ENCODE data around the gene FBXO7.

Gene FBXO7

GRCh38 chr22:32487461-32487860 is 12.8 kb downstream of the FBXO7 start:
- H3K4me3 ChIP-seq (ENCODE audit: low read depth, low read length): no peak overlapping the region

DNA sequence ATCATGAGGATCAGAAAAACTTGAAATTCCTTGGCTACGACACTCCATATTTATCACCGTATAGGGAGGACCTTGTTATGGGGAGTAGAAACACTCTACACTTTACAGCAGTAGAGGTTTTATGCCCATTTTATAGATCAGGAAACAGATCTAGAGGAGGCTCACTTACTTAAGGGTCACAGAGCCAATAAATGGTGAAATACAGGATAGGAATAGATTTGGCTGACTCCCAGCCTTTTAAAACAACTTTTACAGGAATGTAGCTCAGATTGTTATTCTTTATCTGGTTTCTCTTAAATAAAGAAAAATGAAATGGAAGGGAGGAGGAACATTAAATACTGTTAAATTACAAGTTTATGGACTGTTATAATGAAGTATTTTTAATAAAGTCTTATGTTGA is 14.8 kb downstream of the FBXO7 start:
- no peak overlapping the region for H3K4me3 ChIP-seq (ENCODE audit: low read depth, low read length)

DNA sequence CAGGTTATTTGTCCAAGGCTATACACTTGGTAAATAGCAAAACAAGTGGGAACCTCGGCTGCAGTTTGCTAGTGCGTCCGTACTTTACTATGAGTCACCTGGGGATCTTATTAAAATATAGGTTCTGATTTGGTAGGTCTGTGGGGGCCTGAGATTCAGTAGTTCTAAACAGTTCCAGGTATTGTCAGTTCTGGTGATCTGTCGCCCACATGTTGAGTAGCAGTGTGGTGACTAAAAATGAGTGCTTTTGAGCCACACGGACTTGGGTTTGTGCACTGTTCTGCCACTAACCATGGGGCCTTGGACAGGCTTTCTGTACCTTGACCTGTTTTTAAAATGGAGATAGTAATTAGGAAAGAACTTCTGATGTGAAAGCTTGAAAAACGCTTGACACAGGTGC is 15.7 kb downstream of the FBXO7 start:
- H3K4me3 ChIP-seq (ENCODE audit: low read depth, low read length): no peak overlapping the region

DNA sequence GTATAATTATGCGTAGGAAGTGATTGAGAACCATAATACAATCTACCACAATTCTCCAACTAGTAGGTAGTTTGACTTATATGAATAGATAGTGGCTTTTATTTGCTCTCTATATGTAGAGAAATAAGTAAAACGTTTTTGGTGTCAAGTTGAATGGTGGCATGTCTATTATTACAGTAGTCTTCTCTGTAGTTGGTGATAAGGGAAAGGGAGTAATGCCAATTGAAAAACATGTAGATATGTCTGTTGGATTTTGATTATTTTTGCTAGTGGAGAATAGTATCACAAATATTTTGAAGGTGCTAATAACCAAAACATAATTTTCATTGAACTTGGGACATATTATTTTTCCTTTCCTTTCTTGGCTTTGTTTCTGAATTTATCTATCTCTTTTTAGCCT is 17.5 kb downstream of the FBXO7 start:
- H3K4me3 ChIP-seq (ENCODE audit: low read depth, low read length): no peak overlapping the region

GRCh38 chr22:32493551-32493950 is 18.9 kb downstream of the FBXO7 start:
- H3K4me3 ChIP-seq (ENCODE audit: low read depth, low read length): no peak overlapping the region

DNA sequence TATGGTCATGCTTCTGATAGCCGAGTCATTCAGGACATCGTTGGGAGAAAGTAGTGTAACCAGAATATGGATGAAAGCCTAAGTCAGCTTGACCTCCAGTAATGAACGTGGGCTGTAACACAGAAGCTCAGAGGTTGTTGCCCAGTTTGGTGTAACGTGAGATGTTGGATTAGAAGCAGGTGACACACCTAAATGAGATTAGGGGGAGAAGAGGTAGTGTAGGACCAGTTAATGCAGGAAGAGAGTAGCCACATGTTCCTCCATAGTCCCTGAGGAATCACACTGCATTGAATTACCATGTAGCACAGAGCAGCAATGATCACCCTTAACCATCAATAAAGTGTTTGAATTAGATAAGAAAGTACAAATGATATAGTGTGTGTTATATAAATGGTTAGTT is 20.4 kb downstream of the FBXO7 start:
- no peak overlapping the region for H3K4me3 ChIP-seq (ENCODE audit: low read depth, low read length)

GRCh38 chr22:32499666-32500065 is 25.1 kb downstream of the FBXO7 start:
- H3K4me3 ChIP-seq (ENCODE audit: low read depth, low read length): no peak overlapping the region

DNA sequence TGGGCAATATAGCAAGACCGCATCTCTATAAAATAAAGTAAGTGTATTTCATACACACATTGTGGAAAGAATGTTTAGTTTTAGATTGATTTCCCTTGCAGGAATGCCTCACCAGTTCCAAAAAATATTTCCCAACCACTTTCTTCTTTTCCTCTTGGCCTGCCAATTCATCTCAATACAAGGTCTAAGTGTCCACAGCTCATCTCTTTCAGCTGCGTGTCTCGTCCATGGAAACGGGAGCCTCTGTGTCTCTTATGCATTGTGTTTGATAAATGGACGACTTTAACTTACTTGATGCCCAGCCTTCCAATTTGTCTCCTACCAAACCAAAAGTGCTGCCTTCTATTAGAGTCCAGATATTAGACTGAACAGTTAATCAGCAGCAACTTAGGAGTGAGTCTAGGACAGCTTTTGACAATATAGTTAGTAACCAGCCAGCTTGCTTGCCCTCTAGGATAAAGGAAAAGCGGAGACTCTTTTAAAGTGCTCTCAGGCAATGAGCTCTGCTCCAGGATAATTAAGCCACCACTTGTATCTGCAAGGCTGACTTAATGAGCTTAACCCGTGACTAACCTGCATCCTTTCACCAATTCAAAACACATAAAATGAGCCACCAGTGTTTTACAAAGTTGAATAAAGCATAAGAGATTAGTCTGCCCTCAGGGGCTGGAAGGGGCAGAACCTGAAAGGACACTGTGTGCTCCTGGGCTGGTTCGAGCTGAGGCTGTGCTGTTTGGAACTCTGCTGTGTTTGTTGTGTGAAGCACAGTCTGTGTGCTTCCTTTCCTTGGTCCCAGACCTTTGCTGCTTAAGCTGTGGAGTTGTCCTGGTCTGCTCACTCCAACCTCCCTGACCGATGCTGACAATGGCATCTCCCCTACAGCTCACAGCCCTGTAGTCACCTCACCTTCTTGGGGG is 27.5 kb downstream of the FBXO7 start:
- no peak overlapping the region for H3K4me3 ChIP-seq (ENCODE audit: low read depth, low read length)

DNA sequence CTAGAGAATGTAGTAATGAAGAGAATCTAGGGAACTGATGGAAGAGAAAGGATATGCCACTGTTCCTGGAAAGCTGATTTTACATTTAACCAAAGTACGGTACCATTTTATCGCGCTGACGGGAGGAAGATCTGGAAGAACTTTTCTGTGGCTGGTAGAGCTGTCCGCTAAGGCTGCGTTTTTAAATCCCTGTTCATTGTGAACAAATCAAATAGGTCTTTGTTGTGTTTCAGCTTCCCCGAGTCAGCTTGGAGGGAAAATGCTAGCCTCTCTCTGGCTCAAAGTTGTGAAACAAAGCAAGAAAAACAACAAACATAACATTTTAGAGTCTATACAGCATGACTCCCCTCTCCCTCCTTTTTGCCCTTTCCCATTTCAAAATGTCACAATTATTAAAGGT is 34.4 kb downstream of the FBXO7 start:
- H3K4me3 ChIP-seq (ENCODE audit: low read depth, low read length): no peak overlapping the region

DNA sequence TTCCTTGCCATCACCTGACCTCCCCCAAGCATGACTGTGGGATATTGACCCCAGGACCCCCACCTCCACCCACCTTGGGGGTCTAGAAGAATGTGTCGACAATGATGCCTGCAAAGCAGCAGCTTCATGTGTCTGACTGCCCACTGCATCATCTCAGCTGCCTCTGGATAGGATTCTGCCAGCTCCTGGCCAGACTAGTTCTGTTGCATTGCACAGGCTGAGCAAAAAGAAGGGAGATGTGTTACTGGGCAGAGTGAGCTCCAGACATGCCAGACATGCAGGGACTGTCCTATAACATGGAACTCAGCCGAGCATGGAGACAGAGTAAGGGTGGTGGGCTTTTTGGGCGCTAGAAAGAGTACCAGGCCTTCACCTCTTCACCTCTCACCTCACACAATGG is 36.7 kb downstream of the FBXO7 start:
- no peak overlapping the region for H3K4me3 ChIP-seq (ENCODE audit: low read depth, low read length)

DNA sequence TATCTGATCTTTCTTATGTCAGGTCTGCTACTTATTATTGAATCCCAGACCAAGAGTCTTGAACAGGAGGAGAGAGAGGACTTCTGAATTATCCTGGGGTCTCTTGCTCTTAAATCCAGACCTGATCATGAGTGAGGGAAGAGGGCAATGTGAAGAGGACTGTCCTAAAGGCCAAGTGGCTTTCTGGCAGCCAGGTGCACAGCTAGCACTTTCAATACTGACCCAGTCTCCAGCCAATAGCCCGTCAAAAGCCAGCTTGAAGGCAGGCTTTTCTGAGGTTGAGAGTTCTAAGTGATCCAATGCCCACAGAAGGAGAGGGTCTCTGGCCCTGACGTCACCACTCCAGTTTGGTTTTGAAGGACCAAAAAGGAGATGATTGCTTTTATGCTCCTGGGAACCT is 37.2 kb downstream of the FBXO7 start:
- H3K4me3 ChIP-seq (ENCODE audit: low read depth, low read length): no peak overlapping the region

DNA sequence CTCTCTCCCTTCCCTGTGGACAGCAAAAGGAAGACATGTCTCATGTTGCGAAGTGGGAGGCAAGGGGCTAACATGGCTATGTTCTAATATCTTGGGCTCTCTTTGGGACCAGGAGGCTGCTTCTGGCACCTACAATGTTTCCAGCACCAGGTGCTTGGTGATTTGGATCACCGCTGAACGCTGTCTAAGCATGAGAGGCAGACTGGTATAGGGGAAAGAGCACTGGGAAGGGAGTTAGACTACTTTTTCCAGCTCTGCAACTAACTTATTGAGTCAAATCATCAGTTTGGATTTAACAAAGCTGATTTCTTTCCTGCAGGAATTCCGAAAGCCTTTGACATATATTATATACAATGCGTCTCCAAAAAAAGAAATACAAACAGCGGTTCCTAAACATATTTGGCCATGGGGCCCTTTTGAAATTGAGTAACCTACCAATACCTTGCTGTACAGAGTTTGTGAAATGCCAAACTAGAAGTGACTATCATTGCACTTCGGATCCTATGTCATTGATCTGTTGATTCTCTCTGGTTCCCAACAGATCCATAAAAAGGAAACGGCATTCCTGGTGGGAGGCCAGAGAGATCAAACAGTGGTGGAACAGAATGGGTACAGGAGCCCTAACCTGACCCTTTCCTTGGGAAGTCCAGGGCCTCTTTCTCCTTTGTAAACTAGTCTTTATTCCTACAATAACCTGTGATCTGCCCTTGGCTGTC is 37.8 kb downstream of the FBXO7 start:
- H3K4me3 ChIP-seq (ENCODE audit: low read depth, low read length): no peak overlapping the region

DNA sequence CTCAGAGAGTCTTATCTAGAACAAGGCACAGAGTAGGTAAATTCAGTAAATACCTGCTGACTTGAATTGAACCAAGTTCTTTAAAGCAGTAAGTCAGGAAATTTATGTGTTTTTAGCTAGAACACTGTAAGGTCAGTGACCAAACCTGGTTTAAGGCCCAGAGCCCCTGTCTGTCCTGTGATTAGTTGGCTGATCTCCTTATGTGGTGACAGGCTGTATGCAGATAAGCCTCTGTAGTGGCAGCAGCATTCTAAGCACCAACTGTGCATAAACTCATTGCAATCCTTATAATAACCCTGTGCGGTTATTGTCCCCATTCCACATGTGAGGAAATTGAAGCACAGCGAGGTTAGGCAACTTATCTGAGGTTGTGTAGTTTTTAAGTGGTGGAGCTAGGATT is 40.5 kb downstream of the FBXO7 start:
- no peak overlapping the region for H3K4me3 ChIP-seq (ENCODE audit: low read depth, low read length)

DNA sequence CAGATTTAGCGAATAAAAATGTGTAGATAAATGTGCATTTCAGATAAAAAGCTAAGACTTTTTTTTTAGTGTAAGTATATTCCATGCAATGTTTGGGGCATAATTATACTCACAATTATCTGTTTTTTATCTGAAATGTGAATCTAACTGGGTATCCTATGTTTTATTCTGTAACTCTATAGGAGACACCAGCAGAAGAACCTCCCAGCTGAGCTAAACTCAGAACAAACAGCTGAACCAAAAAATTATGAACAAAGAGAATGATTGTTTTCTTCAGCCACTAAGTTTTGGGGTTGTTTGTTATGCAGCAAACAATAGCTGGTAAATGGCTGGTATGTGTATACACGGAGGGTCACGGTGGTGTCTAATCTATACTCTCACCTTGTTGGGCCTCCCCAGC is 42.9 kb downstream of the FBXO7 start:
- no peak overlapping the region for H3K4me3 ChIP-seq (ENCODE audit: low read depth, low read length)

DNA sequence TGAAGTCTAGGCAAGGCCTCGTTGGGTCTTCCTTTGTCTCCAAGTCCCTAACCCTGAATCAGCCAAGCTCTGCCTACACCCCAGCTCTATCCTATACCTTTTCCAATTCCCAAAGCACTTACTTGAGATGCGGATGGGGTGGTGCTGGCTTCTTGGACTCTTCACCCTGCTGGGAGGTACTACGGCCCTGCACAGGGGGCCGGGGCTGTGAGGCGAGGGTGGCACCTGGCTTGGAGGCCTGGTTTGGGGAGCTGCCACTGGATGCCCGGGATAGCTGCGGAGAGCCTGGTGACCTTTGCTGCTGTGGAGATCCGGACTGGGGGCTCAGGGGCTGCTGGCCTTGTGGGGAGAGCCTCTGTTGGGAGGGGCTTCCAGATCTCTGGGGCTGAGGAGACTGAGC is 43.3 kb downstream of the FBXO7 start:
- no peak overlapping the region for H3K4me3 ChIP-seq (ENCODE audit: low read depth, low read length)

GRCh38 chr22:32518381-32518780 is 43.8 kb downstream of the FBXO7 start:
- H3K4me3 ChIP-seq (ENCODE audit: low read depth, low read length): no peak overlapping the region

DNA sequence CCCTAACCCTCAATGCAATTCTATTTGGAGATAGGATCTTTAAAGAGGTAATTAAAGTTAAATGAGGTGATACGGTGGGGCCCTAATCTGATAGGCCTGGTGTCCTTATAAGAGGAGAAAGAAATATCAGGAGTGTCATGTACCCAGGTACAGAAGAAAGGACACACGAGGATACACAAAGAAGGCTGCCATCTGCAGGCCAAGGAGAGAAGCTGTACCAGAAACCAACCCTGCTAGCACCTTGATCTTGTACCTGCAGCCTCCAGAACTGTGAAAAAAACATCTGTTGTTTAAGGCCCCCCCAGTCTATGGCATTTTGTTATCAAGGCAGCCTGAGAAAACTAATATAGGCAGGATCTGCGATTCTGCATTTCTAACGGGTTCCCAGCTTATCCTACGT is 44.2 kb downstream of the FBXO7 start:
- no peak overlapping the region for H3K4me3 ChIP-seq (ENCODE audit: low read depth, low read length)

- H3K4me3 ChIP-seq (ENCODE audit: low read depth, low read length): no peak overlapping the region
These were observed 46.0 kb downstream of the FBXO7 start for GRCh38 chr22:32520612-32521011.

DNA sequence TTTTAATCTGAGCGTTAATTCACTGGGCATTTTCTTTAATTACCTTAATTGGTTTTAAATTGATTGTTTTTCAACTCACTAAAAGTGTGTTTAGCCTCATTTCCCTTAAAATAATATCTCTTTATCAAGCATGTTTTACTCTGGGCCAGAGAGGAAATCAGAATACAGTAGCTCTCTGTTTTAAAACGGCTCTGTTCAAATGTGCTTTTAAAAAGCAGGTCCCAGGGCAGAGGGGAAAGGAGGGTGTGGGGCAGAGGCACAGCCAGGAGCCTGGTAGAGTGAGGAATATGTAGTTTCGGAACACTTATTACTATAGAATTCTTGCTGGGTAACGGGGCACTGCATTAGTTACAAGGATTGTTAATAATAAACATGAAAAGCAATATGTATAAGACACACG is 47.6 kb downstream of the FBXO7 start:
- H3K4me3 ChIP-seq (ENCODE audit: low read depth, low read length): no peak overlapping the region

GRCh38 chr22:32527756-32528155 is 53.1 kb downstream of the FBXO7 start:
- no peak overlapping the region for H3K4me3 ChIP-seq (ENCODE audit: low read depth, low read length)

GRCh38 chr22:32528316-32528715 is 53.7 kb downstream of the FBXO7 start:
- H3K4me3 ChIP-seq (ENCODE audit: low read depth, low read length): no peak overlapping the region
